ENCODE measurements around the gene NLRP10. TPM values are rescaled to one million over a fixed set of nuclear protein-coding genes. Genes with fewer than 3 reads are reported as not detected.

The NLRP10 gene
- total and polyA plus RNA-seq, 2 of the 13 experiments (the other 11 are each of a cell fraction or from before 2014, with no cell fraction given): not detected

GRCh38 chr11:7924536-7924935, 40.7 kb downstream of the NLRP10 start (continued):
- TF ChIP-seq CSRNP2 (CRISPR knock-in tag; conservative IDR thresholded peaks at IDR 0.05; ENCODE audit: low read depth): no peak
- TF ChIP-seq KAT7 (CRISPR knock-in tag; IDR thresholded peaks at IDR 0.05; ENCODE audit: borderline replicate concordance): no peak
- no peak for TF ChIP-seq ZZZ3 (CRISPR knock-in tag; IDR thresholded peaks at IDR 0.05; ENCODE audit: borderline replicate concordance)
- TF ChIP-seq ADNP (CRISPR knock-in tag; IDR thresholded peaks at IDR 0.05): no peak
- no peak for TF ChIP-seq ELF4 (CRISPR knock-in tag; IDR thresholded peaks at IDR 0.05; ENCODE audit: borderline replicate concordance)
- TF ChIP-seq KAT8 (CRISPR knock-in tag; IDR thresholded peaks at IDR 0.05): no peak
- no peak for TF ChIP-seq FOSL2 (CRISPR knock-in tag; IDR thresholded peaks at IDR 0.05)
- TF ChIP-seq ZNF230 (CRISPR knock-in tag; IDR thresholded peaks at IDR 0.05): no peak

- Histone ChIP-seq H3K27me3 (ENCODE audit: control insufficient read depth in 1 of 2, insufficient read depth in 2 of 2, low read length in 2 of 2) (no peaks in the 10 kb centered on the region; a peak in 2 of 5 replicates), H2AFZ (ENCODE audit: low read length) (no peak overlapping the region), H3K4me1 (ENCODE audit: insufficient read depth, low read length) (no peaks in the 10 kb centered on the region), H3K27ac (ENCODE audit: extremely low read length, insufficient read depth, low read length) (no peak overlapping the region), H3K4me3 (replicated peaks in 1 of 3; ENCODE audit: insufficient read depth in 1 of 3, low read depth in 2 of 3, low read length in 3 of 3) (no peak overlapping the region), H3K9ac (ENCODE audit: insufficient read depth, low read depth, low read length) (no peak overlapping the region), H3K36me3 (replicated peaks in 1 of 2; ENCODE audit: control insufficient read depth in 1 of 2, insufficient read depth in 2 of 2, low read length in 2 of 2) (no peaks in the 10 kb centered on the region), H3K9me3 (ENCODE audit: low read length) (no peaks in the 10 kb centered on the region), H3K79me2 (ENCODE audit: insufficient read depth, low read length) (no peaks in the 10 kb centered on the region), H4K20me1 (ENCODE audit: insufficient read depth, low read length) (no peaks in the 10 kb centered on the region), H3K4me2 (ENCODE audit: low read depth, low read length) (no peak overlapping the region)
- no peak for ATAC-seq
- CTCF ChIA-PET (ENCODE audit: low intra/inter-chr PET ratio, low total read pairs): no interaction called here
- no peak for FAIRE-seq
- DNase-seq (ENCODE audit: low spot score): no peak
- WGBS (ENCODE audit: low lambda C conversion rate): 49% methylated on average over 2 of the region's 2 CpGs
- BruUV-seq (replicated peaks): no TSS peak
- in situ Hi-C loops (cut with HindIII; ENCODE audit: extremely low pct_ligation_motif_present, low pct_unique_long_range_greater_than_20kb): no loop called here
- intact Hi-C loops (cut with micrococcal nuclease; ENCODE audit: unreplicated experiment): no loop called here
- POLR2A ChIA-PET: no interaction called here
- no peak for TF ChIP-seq ZNF234 (CRISPR knock-in tag; conservative IDR thresholded peaks at IDR 0.05)
- no peak for TF ChIP-seq ZNF564 (CRISPR knock-in tag; IDR thresholded peaks at IDR 0.05)
- TF ChIP-seq SNRNP70 (IDR thresholded peaks at IDR 0.05; ENCODE audit: low read depth, low read length): no peak
- TF ChIP-seq ZNF776 (CRISPR knock-in tag; IDR thresholded peaks at IDR 0.05): no peak
- no peak for TF ChIP-seq PAXIP1 (CRISPR knock-in tag; conservative IDR thresholded peaks at IDR 0.05)
- TF ChIP-seq ZSCAN31 (CRISPR knock-in tag; IDR thresholded peaks at IDR 0.05; ENCODE audit: low read depth): no peak
- no peak for TF ChIP-seq ERF (CRISPR knock-in tag; IDR thresholded peaks at IDR 0.05)
- TF ChIP-seq FOXP4 (CRISPR knock-in tag; IDR thresholded peaks at IDR 0.05): no peak
- no peak for TF ChIP-seq ARHGAP35 (CRISPR knock-in tag; IDR thresholded peaks at IDR 0.05; ENCODE audit: borderline replicate concordance)
Measured at GRCh38 chr11:7918141-7918540, 47.1 kb downstream of the NLRP10 start.
